ENCODE measurements around the gene KCNAB1.

KCNAB1 gene

GRCh38 chr3:156378871-156379270 is 258.5 kb downstream of the KCNAB1 start:
- Mint-ChIP-seq H3K36me3 (no peaks in the 10 kb centered on the region), H3K27ac (no peak overlapping the region), H3K4me1 (ENCODE audit: low read depth) (no peaks in the 10 kb centered on the region), H3K27me3 (peaks cover 5% of the 10 kb centered on the region), H3K9me3 (ENCODE audit: low read depth) (no peaks in the 10 kb centered on the region), H3K4me3 (no peak overlapping the region)

DNA sequence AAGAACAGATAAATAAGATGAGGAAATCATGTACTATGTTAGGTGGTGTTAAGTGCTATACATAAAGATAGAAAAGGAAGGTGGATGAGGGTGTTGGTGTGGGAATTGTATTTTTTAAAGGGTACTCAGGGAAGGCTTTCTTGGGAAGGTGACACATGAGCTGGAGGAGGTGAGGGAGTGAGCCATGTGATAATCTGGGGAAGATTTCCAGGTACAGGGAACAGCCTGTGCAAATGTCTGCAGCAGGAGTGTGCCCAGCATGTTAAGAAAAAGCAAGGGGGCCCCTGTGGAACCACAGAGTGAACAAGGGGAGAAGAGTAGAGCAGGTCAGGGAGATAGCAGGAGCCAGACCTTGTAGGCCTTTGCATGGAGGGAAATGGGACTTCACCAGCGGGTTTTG is 258.9 kb downstream of the KCNAB1 start:
- Mint-ChIP-seq H3K27ac (no peak overlapping the region), H3K27me3 (peaks cover 5% of the 10 kb centered on the region), H3K4me3 (no peak overlapping the region), H3K9me3 (ENCODE audit: low read depth) (no peaks in the 10 kb centered on the region), H3K4me1 (ENCODE audit: low read depth) (no peaks in the 10 kb centered on the region), H3K36me3 (no peaks in the 10 kb centered on the region)

DNA sequence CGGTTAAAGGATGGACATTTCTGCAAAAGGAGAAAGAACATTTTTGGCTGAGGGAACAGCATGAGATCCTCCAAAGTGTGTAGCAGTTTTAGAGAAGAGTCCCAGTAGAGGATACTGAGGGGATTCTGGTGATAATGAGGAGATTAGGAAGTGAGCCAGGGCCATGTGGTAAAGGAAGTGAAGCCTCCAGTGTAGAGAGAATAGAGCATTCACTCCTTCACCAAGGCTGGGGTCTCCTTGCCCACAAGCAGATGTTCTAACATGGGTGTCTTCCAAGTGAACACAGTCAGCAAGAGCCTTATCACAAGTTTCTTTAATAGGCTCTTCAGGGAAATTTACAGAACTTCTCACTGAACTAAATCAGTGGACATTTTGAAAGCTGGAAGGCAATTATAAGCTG is 260.9 kb downstream of the KCNAB1 start:
- no peaks in the 10 kb centered on the region for H3K9me3 Mint-ChIP-seq (ENCODE audit: low read depth)

GRCh38 chr3:156382458-156383346 is 262.3 kb downstream of the KCNAB1 start:
- no peaks in the 10 kb centered on the region for H3K9me3 Mint-ChIP-seq (ENCODE audit: low read depth)

More for the DNA sequence above, 260.9 kb downstream of the KCNAB1 start:
- H3K36me3 Mint-ChIP-seq, result no peaks in the 10 kb centered on the region
- H3K27me3 Mint-ChIP-seq, result peaks cover 5% of the 10 kb centered on the region
- no peaks in the 10 kb centered on the region for H3K4me1 Mint-ChIP-seq (ENCODE audit: low read depth)
- H3K27ac Mint-ChIP-seq, result no peak overlapping the region
- H3K4me3 Mint-ChIP-seq, result no peak overlapping the region

GRCh38 chr3:156383441-156384025 is 263.2 kb downstream of the KCNAB1 start:
- Mint-ChIP-seq H3K27me3 (peaks cover 5% of the 10 kb centered on the region), H3K4me3 (no peak overlapping the region), H3K4me1 (ENCODE audit: low read depth) (no peaks in the 10 kb centered on the region), H3K27ac (no peak overlapping the region), H3K36me3 (no peaks in the 10 kb centered on the region), H3K9me3 (ENCODE audit: low read depth) (no peaks in the 10 kb centered on the region)

More at GRCh38 chr3:156382458-156383346, 262.3 kb downstream of the KCNAB1 start:
- no peak overlapping the region for H3K4me3 Mint-ChIP-seq
- H3K36me3 Mint-ChIP-seq, result no peaks in the 10 kb centered on the region
- H3K4me1 Mint-ChIP-seq (ENCODE audit: low read depth), result no peaks in the 10 kb centered on the region
- peaks cover 5% of the 10 kb centered on the region for H3K27me3 Mint-ChIP-seq
- H3K27ac Mint-ChIP-seq, result no peak overlapping the region

GRCh38 chr3:156388497-156389448 is 268.4 kb downstream of the KCNAB1 start:
- H3K27ac Mint-ChIP-seq, result no peak overlapping the region
- H3K9me3 Mint-ChIP-seq (ENCODE audit: low read depth), result no peaks in the 10 kb centered on the region
- H3K4me1 Mint-ChIP-seq (ENCODE audit: low read depth), result no peaks in the 10 kb centered on the region
- no peak overlapping the region for H3K4me3 Mint-ChIP-seq
- H3K27me3 Mint-ChIP-seq, result peaks cover 4% of the 10 kb centered on the region
- no peaks in the 10 kb centered on the region for H3K36me3 Mint-ChIP-seq

- Mint-ChIP-seq H3K4me1 (ENCODE audit: low read depth) (no peaks in the 10 kb centered on the region), H3K27me3 (peaks cover 4% of the 10 kb centered on the region), H3K36me3 (no peaks in the 10 kb centered on the region), H3K27ac (no peak overlapping the region), H3K4me3 (no peak overlapping the region), H3K9me3 (ENCODE audit: low read depth) (no peaks in the 10 kb centered on the region)
These were observed 269.1 kb downstream of the KCNAB1 start for GRCh38 chr3:156389449-156389950.

DNA sequence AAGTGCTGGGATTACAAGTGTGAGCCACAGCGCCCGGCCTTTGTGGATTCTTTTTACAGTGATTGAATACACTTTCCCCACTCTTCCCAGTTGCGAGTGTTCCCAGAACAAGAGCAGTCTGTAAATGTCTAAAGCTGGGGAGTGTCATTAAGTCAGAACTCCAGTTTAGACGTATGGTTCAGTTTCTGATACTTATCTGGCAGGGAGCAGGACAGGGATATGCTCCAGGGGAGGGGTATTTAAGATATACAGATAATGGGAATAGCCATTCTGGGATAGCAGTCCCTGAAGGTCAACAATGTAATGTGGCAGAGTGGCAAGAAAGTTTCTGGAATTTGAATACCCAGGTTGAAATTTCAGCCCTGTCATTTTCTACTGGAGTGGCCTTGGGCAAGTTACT is 270.5 kb downstream of the KCNAB1 start:
- Mint-ChIP-seq H3K9me3 (ENCODE audit: low read depth) (no peaks in the 10 kb centered on the region), H3K4me3 (no peak overlapping the region), H3K27me3 (peaks cover 4% of the 10 kb centered on the region), H3K36me3 (no peaks in the 10 kb centered on the region), H3K27ac (no peak overlapping the region), H3K4me1 (ENCODE audit: low read depth) (no peaks in the 10 kb centered on the region)

DNA sequence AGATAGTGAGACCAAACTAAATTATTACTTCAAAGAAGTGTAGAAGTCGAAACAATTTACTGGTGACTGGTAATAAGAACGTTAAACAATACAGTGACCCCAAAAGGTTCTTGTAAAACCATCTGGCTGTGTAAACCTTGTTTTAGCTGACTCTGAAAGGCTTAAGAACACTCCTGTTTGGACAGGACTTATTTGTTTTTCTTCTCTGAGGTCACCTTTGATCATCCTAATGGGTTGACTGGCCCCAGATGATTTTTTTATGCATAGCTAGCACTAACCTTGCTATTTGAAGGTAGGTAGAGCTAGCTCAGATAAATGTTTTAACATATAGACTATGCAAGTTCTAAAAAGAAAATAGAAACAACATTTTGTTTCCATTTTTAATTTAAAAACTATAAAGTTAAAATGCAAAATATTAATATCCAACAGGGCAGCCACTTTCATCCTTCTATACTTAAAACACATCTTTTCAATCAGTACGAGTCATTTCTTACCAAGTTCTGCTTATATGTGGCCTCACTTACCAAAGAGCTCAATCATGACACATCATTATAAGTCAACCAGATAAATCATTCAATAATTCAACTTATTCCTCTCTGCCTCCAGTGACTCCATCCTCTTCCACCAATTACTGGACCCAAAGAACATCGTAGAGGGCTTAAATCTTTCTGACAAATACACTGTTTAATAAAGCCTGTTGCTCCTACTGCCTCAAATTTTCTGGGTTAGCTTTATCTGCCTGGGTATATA is 275.8 kb downstream of the KCNAB1 start:
- H3K4me1 Mint-ChIP-seq (ENCODE audit: low read depth), result no peaks in the 10 kb centered on the region
- no peaks in the 10 kb centered on the region for H3K27me3 Mint-ChIP-seq
- H3K36me3 Mint-ChIP-seq, result no peaks in the 10 kb centered on the region
- H3K9me3 Mint-ChIP-seq (ENCODE audit: low read depth), result no peaks in the 10 kb centered on the region
- no peak overlapping the region for H3K27ac Mint-ChIP-seq
- H3K4me3 Mint-ChIP-seq, result no peak overlapping the region

GRCh38 chr3:156396851-156397250 is 276.5 kb downstream of the KCNAB1 start:
- Mint-ChIP-seq H3K4me1 (ENCODE audit: low read depth) (no peaks in the 10 kb centered on the region), H3K9me3 (ENCODE audit: low read depth) (no peaks in the 10 kb centered on the region), H3K36me3 (no peaks in the 10 kb centered on the region), H3K27me3 (no peaks in the 10 kb centered on the region), H3K27ac (no peak overlapping the region), H3K4me3 (no peak overlapping the region)

- Mint-ChIP-seq H3K36me3 (no peaks in the 10 kb centered on the region), H3K9me3 (ENCODE audit: low read depth) (no peaks in the 10 kb centered on the region), H3K27me3 (no peaks in the 10 kb centered on the region), H3K4me3 (no peak overlapping the region), H3K27ac (no peak overlapping the region), H3K4me1 (ENCODE audit: low read depth) (no peaks in the 10 kb centered on the region)
These were observed 277.2 kb downstream of the KCNAB1 start for GRCh38 chr3:156397534-156397933.

GRCh38 chr3:156400062-156400461 is 279.7 kb downstream of the KCNAB1 start:
- H3K9me3 Mint-ChIP-seq (ENCODE audit: low read depth), result no peaks in the 10 kb centered on the region
- H3K36me3 Mint-ChIP-seq, result no peaks in the 10 kb centered on the region
- no peaks in the 10 kb centered on the region for H3K27me3 Mint-ChIP-seq
- H3K4me1 Mint-ChIP-seq (ENCODE audit: low read depth), result no peaks in the 10 kb centered on the region
- H3K4me3 Mint-ChIP-seq, result no peak overlapping the region
- no peak overlapping the region for H3K27ac Mint-ChIP-seq

DNA sequence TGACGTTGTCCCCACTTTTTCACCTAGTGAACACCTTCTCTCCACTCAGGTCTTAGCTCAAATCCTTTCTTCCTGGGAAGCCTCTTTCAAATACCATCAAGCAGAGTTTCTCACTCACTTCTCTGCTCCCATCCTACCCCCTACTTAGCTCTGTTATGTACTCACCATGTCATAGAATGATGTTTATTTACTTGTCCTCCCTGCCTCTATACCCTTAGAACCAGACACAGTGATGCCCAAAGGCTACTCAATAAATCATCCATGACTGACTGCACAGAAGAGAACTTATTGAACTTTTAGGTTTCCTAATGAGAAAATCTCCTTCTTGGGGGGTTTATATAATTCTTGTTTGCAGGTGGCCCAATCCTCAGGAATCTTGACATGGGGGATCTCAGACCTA is 280.4 kb downstream of the KCNAB1 start:
- no peak overlapping the region for H3K4me3 Mint-ChIP-seq
- no peaks in the 10 kb centered on the region for H3K36me3 Mint-ChIP-seq
- H3K4me1 Mint-ChIP-seq (ENCODE audit: low read depth), result no peaks in the 10 kb centered on the region
- H3K27ac Mint-ChIP-seq, result no peak overlapping the region
- H3K9me3 Mint-ChIP-seq (ENCODE audit: low read depth), result no peaks in the 10 kb centered on the region
- H3K27me3 Mint-ChIP-seq, result no peaks in the 10 kb centered on the region

DNA sequence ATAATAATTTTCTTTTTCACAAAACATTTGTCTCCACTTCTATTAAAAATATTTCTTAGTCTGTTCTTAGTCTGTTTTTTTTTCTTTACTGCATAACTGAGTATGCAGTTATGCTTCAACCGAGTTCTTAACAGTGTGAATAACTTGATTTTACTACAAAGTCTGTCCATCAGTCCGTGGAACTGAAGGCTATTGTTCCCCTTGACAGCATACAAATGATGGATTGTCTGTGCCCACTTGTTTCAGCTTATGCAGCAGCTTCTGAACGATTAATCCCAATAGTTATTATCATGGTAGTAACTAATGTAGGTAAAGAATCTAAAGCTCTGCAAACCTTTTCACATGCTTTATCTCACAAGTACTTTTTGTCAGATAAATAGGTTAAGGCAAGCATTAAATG is 283.8 kb downstream of the KCNAB1 start:
- Mint-ChIP-seq H3K27me3 (no peaks in the 10 kb centered on the region), H3K27ac (no peak overlapping the region)

More for the DNA sequence above, 283.8 kb downstream of the KCNAB1 start:
- Mint-ChIP-seq H3K4me1 (ENCODE audit: low read depth) (no peaks in the 10 kb centered on the region), H3K4me3 (no peak overlapping the region), H3K36me3 (no peaks in the 10 kb centered on the region), H3K9me3 (ENCODE audit: low read depth) (no peaks in the 10 kb centered on the region)
